ENCODE data around the gene OR1F1. TPM values are rescaled to one million over a fixed set of nuclear protein-coding genes. Genes with fewer than 3 reads are reported as not detected.

OR1F1 gene
- total RNA-seq, 1 experiment from 2014 or later, result 0.26 TPM

DNA sequence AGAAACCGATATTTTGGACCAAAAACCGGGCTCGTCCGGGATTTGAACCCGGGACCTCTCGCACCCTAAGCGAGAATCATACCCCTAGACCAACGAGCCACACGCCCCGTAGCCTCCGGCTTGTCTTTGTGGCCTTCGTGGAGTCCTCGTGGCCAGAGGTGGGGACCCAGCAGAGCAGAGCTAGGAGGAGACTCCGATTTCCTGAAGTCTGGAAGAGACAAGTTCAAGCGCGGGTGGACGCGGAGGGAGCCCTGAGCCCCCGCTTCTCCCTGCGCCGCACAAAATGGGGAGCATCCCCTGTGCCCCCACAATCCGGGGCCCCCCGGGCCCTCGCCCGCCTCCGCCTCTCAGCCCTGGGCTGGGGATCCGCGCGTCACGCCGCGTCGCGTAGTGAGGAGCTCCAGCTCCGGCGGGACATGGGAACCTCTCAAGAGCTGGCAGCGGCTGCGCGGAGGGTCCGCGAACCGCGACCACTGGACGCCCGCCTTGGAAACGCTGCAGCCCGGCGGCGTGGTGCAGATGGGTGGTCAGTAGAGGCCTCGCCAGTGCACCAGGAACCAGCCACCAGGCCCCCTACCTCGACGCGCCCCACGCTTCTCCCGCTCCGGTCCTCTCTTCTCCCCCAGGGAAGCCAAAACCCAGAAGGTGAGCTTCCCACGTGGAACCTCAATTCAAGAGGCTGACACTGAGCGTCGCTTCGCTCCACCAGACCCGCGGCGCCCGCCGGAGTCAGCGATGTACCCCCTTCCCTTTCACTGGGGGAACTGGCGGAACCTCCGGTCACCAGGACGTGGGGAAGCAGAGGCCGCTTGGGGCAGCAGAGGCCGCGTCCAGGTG is 5.2 kb upstream of the OR1F1 start:
- intact Hi-C loops (cut with micrococcal nuclease; ENCODE audit: unreplicated experiment), result no loop called here

DNA sequence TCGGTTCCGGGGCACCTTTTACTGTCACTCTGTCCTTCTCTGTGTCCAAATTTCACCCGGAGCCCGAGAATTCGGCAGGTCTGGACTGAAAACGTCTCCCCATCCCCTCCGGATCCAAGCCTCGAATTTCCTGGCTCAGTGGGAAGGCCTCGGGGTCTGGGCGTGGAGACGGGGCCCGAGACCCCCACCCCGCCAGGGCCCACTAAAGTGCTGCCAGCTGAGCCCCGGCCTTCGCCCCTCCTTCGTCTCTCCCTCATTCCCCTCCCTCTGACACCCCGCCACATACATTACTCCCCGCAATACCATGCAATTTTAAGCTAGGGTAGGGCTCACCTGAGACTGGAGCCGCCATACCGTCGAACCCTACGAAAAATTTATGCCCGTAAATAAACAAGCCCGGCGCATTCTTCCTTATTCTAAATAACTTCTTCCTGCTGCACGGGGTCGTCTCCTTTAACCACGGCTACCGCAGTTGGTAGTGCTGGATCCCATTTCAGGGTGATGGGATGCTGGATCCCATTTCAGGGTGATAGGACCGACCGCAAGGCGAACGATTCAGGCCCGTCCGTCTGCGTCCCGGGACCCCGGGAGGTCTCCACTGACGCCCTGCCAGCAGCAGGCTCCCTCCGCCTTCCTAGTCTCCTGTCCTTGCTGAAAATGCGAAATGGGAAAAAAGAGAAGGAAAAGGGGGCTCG is 4.4 kb upstream of the OR1F1 start:
- Histone ChIP-seq H3K9me3 (ENCODE audit: control insufficient read depth, insufficient read depth, low read depth, low read length) (no peaks in the 10 kb centered on the region), H3K36me3 (ENCODE audit: control insufficient read depth, insufficient read depth, low read length) (no peaks in the 10 kb centered on the region), H3K27ac (ENCODE audit: low read length) (no peak overlapping the region; the same call in 1 of the 2 replicates), H3K4me3 (ENCODE audit: low read depth in 2 of 2, low read length in 2 of 2) (peak overlapping the region; percentile 64 to 85), H3K4me1 (ENCODE audit: control insufficient read depth, insufficient read depth, low read length) (peaks cover 8% of the 10 kb centered on the region), H3K27me3 (ENCODE audit: control insufficient read depth, insufficient read depth, low read length) (no peaks in the 10 kb centered on the region)
- POLR2A ChIA-PET, result no interaction called here
- BruUV-seq (replicated peaks), result no TSS peak
- TF ChIP-seq, protein P1, sequence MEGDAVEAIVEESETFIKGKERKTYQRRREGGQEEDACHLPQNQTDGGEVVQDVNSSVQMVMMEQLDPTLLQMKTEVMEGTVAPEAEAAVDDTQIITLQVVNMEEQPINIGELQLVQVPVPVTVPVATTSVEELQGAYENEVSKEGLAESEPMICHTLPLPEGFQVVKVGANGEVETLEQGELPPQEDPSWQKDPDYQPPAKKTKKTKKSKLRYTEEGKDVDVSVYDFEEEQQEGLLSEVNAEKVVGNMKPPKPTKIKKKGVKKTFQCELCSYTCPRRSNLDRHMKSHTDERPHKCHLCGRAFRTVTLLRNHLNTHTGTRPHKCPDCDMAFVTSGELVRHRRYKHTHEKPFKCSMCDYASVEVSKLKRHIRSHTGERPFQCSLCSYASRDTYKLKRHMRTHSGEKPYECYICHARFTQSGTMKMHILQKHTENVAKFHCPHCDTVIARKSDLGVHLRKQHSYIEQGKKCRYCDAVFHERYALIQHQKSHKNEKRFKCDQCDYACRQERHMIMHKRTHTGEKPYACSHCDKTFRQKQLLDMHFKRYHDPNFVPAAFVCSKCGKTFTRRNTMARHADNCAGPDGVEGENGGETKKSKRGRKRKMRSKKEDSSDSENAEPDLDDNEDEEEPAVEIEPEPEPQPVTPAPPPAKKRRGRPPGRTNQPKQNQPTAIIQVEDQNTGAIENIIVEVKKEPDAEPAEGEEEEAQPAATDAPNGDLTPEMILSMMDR (IDR thresholded peaks at IDR 0.05), result no peak; the same call in 1 of the 2 replicates
- TF ChIP-seq TCF7L2 (IDR thresholded peaks at IDR 0.05; ENCODE audit: low read depth, low read length), result no peak
- no peak for TF ChIP-seq SIN3A (IDR thresholded peaks at IDR 0.05; ENCODE audit: borderline replicate concordance, insufficient read depth, low read depth, low read length)
- TF ChIP-seq POLR2AphosphoS5 (IDR thresholded peaks at IDR 0.05; ENCODE audit: low read depth, low read length), result no peak
- no peak for TF ChIP-seq REST (IDR thresholded peaks at IDR 0.05; ENCODE audit: insufficient read depth in 1 of 2, low read depth in 2 of 2, low read length in 1 of 2)
- in situ Hi-C loops (cut with HindIII; ENCODE audit: low pct_unique_long_range_greater_than_20kb, low sequenced_read_pairs) (no loop called here), intact Hi-C loops (cut with micrococcal nuclease; ENCODE audit: unreplicated experiment) (no loop called here)
- ATAC-seq (peak; percentile 35), DNase-seq (ENCODE audit: low read depth, low spot score) (no peak)
- CTCF ChIA-PET, result interaction anchor here (0.6 kb wide), 2 partner anchors 23 to 82 kb away, joined by 5 to 10 read pairs; no protein-coding TSS in a partner anchor

More for the DNA sequence above, 5.2 kb upstream of the OR1F1 start:
- in situ Hi-C loops (cut with HindIII; ENCODE audit: low pct_unique_long_range_greater_than_20kb, low sequenced_read_pairs), result no loop called here
- POLR2A ChIA-PET, result no interaction called here
- DNase-seq (ENCODE audit: low read depth, low spot score) (no peak), ATAC-seq (peak; percentile 84)
- Histone ChIP-seq H3K36me3 (ENCODE audit: control insufficient read depth, insufficient read depth, low read length) (no peaks in the 10 kb centered on the region), H3K9me3 (ENCODE audit: control insufficient read depth, insufficient read depth, low read depth, low read length) (no peaks in the 10 kb centered on the region), H3K27me3 (ENCODE audit: control insufficient read depth, insufficient read depth, low read length) (no peaks in the 10 kb centered on the region), H3K4me1 (ENCODE audit: control insufficient read depth, insufficient read depth, low read length) (peaks cover 8% of the 10 kb centered on the region), H3K27ac (ENCODE audit: low read length) (peak overlapping the region; percentile 42; the same call in 1 of the 2 replicates), H3K4me3 (ENCODE audit: low read depth in 2 of 2, low read length in 2 of 2) (peak overlapping the region; percentile 64 to 85)
- TF ChIP-seq TCF7L2 (IDR thresholded peaks at IDR 0.05; ENCODE audit: low read depth, low read length), result no peak; the same call in 1 of the 2 replicates
- TF ChIP-seq, protein P1 (IDR thresholded peaks at IDR 0.05), result peak; percentile 83; the same call in 1 of the 2 replicates
- CTCF ChIA-PET, result interaction anchor here (0.6 kb wide), 2 partner anchors 81 to 779 kb away, joined by 4 to 10 read pairs; no protein-coding TSS in a partner anchor
- no TSS peak for BruUV-seq (replicated peaks)

Data from Panc1 (cell line).